ENCODE results near the gene SLC24A2. TPM values are rescaled to one million over a fixed set of nuclear protein-coding genes. Genes with fewer than 3 reads are reported as not detected.

SLC24A2 gene
- polyA plus RNA-seq, 1 of the 3 experiments (the other 2 are of a cell fraction), result not detected

DNA sequence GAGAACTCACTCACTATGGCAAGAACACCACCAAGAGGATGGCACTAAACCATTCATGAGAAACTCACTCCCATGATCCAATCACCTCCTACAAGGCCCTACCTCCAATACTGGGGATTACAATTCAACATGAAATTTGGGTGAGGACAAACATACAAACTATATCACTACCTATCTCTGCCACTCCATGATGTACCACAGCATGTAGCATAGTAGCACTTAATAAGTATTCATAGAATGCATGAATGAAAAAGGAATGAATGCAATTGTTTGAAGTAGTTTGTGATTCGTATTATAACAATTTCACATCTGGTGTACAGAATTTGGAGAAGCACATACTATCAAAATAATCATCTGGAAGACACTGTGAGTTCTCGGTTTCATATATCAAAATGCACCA is 27.9 kb upstream of the SLC24A2 start:
- Histone ChIP-seq H3K9me3 (no peaks in the 10 kb centered on the region), H3K9ac (no peak overlapping the region), H4K20me1 (ENCODE audit: insufficient read depth) (no peaks in the 10 kb centered on the region), H2AFZ (ENCODE audit: low read depth) (no peak overlapping the region), H3K27ac (ENCODE audit: low read depth in 2 of 2, low read length in 1 of 2) (no peak overlapping the region), H3K4me3 (ENCODE audit: low read depth in 2 of 2, low read length in 1 of 2) (no peak overlapping the region), H3K9me2 (no peaks in the 10 kb centered on the region), H3K36me3 (replicated peaks in 1 of 2; ENCODE audit: control insufficient read depth in 1 of 2, insufficient read depth in 2 of 2, low read length in 1 of 2) (no peaks in the 10 kb centered on the region), H3K27me3 (ENCODE audit: insufficient read depth) (no peaks in the 10 kb centered on the region), H3K79me2 (ENCODE audit: insufficient read depth) (no peaks in the 10 kb centered on the region), H3K4me2 (no peak overlapping the region), H3F3A (replicated peaks; ENCODE audit: insufficient read depth) (no peaks in the 10 kb centered on the region), H3K4me1 (ENCODE audit: control insufficient read depth in 1 of 2, insufficient read depth in 2 of 2, low read depth in 1 of 2, low read length in 1 of 2) (no peaks in the 10 kb centered on the region)
- WGBS (ENCODE audit: low lambda C conversion rate), result 5% methylated on average over 2 of the region's 2 CpGs
- no peak for DNase-seq
- TF ChIP-seq JUND (IDR thresholded peaks at IDR 0.05), result no peak
- TF ChIP-seq NRF1 (IDR thresholded peaks at IDR 0.05; ENCODE audit: low read depth, low read length), result no peak
- TF ChIP-seq, protein P1, sequence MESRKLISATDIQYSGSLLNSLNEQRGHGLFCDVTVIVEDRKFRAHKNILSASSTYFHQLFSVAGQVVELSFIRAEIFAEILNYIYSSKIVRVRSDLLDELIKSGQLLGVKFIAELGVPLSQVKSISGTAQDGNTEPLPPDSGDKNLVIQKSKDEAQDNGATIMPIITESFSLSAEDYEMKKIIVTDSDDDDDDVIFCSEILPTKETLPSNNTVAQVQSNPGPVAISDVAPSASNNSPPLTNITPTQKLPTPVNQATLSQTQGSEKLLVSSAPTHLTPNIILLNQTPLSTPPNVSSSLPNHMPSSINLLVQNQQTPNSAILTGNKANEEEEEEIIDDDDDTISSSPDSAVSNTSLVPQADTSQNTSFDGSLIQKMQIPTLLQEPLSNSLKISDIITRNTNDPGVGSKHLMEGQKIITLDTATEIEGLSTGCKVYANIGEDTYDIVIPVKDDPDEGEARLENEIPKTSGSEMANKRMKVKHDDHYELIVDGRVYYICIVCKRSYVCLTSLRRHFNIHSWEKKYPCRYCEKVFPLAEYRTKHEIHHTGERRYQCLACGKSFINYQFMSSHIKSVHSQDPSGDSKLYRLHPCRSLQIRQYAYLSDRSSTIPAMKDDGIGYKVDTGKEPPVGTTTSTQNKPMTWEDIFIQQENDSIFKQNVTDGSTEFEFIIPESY (IDR thresholded peaks at IDR 0.05; ENCODE audit: borderline replicate concordance, low read depth), result no peak
- TF ChIP-seq TAF1 (IDR thresholded peaks at IDR 0.05; ENCODE audit: borderline replicate concordance, low read depth, low read length), result no peak
- TF ChIP-seq SMC3 (IDR thresholded peaks at IDR 0.05; ENCODE audit: low read depth, low read length), result no peak
- CTCF ChIA-PET, result interaction anchor here (0.5 kb wide), 1 partner anchor 24 kb away, joined by 3 read pairs; no protein-coding TSS in a partner anchor
- POLR2A ChIA-PET, result no interaction called here

DNA sequence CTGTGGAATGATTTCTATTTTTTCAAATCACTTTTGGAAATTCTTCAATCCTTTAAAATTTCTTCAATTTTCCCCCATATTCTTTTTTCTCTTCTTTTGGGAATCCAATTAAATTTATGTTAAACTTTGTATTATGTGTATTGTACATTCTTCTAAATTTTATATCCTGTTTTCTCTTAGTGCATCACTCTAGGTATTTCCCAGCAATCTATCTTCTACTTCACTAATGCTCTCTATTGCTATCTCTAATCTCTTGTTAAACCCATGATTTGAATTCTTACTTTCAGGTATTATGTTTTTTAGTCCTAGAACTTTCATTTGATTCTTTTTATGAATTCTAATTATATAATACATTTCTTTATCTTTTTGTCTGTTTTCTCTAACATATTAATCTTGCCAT is 23.4 kb upstream of the SLC24A2 start:
- no peaks in the 10 kb centered on the region for H3F3A ChIP-seq (replicated peaks; ENCODE audit: insufficient read depth)
- no peak overlapping the region for H3K4me3 ChIP-seq (ENCODE audit: low read depth in 2 of 2, low read length in 1 of 2)
- no peaks in the 10 kb centered on the region for H4K20me1 ChIP-seq (ENCODE audit: insufficient read depth)
- ChIA-PET POLR2A (no interaction called here), CTCF (no interaction called here)
- no peaks in the 10 kb centered on the region for H3K9me3 ChIP-seq
- H2AFZ ChIP-seq (ENCODE audit: low read depth), result no peak overlapping the region
- H3K9me2 ChIP-seq, result no peaks in the 10 kb centered on the region
- no peaks in the 10 kb centered on the region for H3K4me1 ChIP-seq (ENCODE audit: control insufficient read depth in 1 of 2, insufficient read depth in 2 of 2, low read depth in 1 of 2, low read length in 1 of 2)
- TF ChIP-seq NRF1 (IDR thresholded peaks at IDR 0.05; ENCODE audit: low read depth, low read length) (no peak), RAD21 (IDR thresholded peaks at IDR 0.05; ENCODE audit: low read length) (no peak), RXRA (IDR thresholded peaks at IDR 0.05; ENCODE audit: borderline replicate concordance, low read depth) (no peak), SMC3 (IDR thresholded peaks at IDR 0.05; ENCODE audit: low read depth, low read length) (no peak), TCF12 (IDR thresholded peaks at IDR 0.05) (no peak), NFIC (IDR thresholded peaks at IDR 0.05; ENCODE audit: borderline replicate concordance) (no peak), ELF1 (IDR thresholded peaks at IDR 0.05) (no peak), RFX5 (IDR thresholded peaks at IDR 0.05; ENCODE audit: low read length) (no peak), CHD2 (IDR thresholded peaks at IDR 0.05; ENCODE audit: low read length, partially characterized antibody) (no peak), TEAD4 (IDR thresholded peaks at IDR 0.05; ENCODE audit: borderline replicate concordance, insufficient read depth) (no peak), MEF2A (IDR thresholded peaks at IDR 0.05; ENCODE audit: borderline replicate concordance, low read depth) (no peak), GABPA (IDR thresholded peaks at IDR 0.05; ENCODE audit: low read depth) (no peak), GATA2 (CRISPR knock-in tag; IDR thresholded peaks at IDR 0.05) (no peak)
- TF ChIP-seq, protein P1 (IDR thresholded peaks at IDR 0.05; ENCODE audit: borderline replicate concordance, low read depth), result no peak
- TF ChIP-seq, protein P2, sequence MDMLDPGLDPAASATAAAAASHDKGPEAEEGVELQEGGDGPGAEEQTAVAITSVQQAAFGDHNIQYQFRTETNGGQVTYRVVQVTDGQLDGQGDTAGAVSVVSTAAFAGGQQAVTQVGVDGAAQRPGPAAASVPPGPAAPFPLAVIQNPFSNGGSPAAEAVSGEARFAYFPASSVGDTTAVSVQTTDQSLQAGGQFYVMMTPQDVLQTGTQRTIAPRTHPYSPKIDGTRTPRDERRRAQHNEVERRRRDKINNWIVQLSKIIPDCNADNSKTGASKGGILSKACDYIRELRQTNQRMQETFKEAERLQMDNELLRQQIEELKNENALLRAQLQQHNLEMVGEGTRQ (IDR thresholded peaks at IDR 0.05; ENCODE audit: borderline replicate concordance, low read depth, low read length), result no peak
- TF ChIP-seq, protein P3, sequence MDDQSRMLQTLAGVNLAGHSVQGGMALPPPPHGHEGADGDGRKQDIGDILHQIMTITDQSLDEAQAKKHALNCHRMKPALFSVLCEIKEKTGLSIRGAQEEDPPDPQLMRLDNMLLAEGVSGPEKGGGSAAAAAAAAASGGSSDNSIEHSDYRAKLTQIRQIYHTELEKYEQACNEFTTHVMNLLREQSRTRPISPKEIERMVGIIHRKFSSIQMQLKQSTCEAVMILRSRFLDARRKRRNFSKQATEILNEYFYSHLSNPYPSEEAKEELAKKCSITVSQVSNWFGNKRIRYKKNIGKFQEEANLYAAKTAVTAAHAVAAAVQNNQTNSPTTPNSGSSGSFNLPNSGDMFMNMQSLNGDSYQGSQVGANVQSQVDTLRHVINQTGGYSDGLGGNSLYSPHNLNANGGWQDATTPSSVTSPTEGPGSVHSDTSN (IDR thresholded peaks at IDR 0.05), result no peak
- H3K4me2 ChIP-seq, result no peak overlapping the region
- no peaks in the 10 kb centered on the region for H3K27me3 ChIP-seq (ENCODE audit: insufficient read depth)
- H3K9ac ChIP-seq, result no peak overlapping the region
- H3K79me2 ChIP-seq (ENCODE audit: insufficient read depth), result no peaks in the 10 kb centered on the region
- DNase-seq, result no peak
- no peaks in the 10 kb centered on the region for H3K36me3 ChIP-seq (replicated peaks in 1 of 2; ENCODE audit: control insufficient read depth in 1 of 2, insufficient read depth in 2 of 2, low read length in 1 of 2)
- H3K27ac ChIP-seq (ENCODE audit: low read depth in 2 of 2, low read length in 1 of 2), result no peak overlapping the region
